GM23338 (cell line): ENCODE results near the gene SUV39H1. TPM values are rescaled to one million over a fixed set of nuclear protein-coding genes. Genes with fewer than 3 reads are reported as not detected.

Experiments
- ATAC-seq: fragments of 200-7000 bp; cut with Tn5 transposase; 3 replicates; pipeline ENCODE4 v1.9.1; 2020
- DNase-seq: peaks from one replicate; pipeline ENCODE4 v3.0.0-alpha.2; 2015; ENCODE audit warnings: low spot score
- H2AFZ ChIP-seq: fragments of 200-600 bp; sonication (generic); 2 replicates; pipeline ENCODE4 v1.8.0; 2016; ENCODE audit warnings: antibody characterized with exemption, mild to moderate bottlenecking, moderate library complexity
- H3F3A ChIP-seq: fragments of 200-600 bp; sonication (generic); replicated peaks from 2 replicates; pipeline ENCODE4 v1.8.0; 2017; ENCODE audit warnings: antibody characterized with exemption, mixed run types, low read depth
- H3K27ac ChIP-seq: fragments of 200-600 bp; sonication (generic); 2 replicates; pipeline ENCODE4 v1.6.1; 2016; ENCODE audit warnings: low read depth
- H3K27me3 ChIP-seq: fragments of 200-600 bp; sonication (generic); 2 replicates; pipeline ENCODE4 v1.8.0; 2016; ENCODE audit warnings: mild to moderate bottlenecking, mixed run types, moderate library complexity; ENCODE audit not compliant: insufficient read depth
- H3K36me3 ChIP-seq: fragments of 200-600 bp; sonication (generic); 2 replicates; pipeline ENCODE4 v1.8.0; 2016; ENCODE audit warnings: mild to moderate bottlenecking; ENCODE audit not compliant: insufficient read depth
- H3K4me1 ChIP-seq: fragments of 200-600 bp; sonication (generic); 2 replicates; pipeline ENCODE4 v1.8.0; 2016; ENCODE audit warnings: mild to moderate bottlenecking, moderate library complexity; ENCODE audit not compliant: insufficient read depth
- H3K4me2 ChIP-seq: fragments of 200-600 bp; sonication (generic); 2 replicates; pipeline ENCODE4 v1.7.1; 2017; ENCODE audit warnings: mixed run types
- H3K4me3 ChIP-seq: fragments of 200-600 bp; sonication (generic); 2 replicates; pipeline ENCODE4 v1.6.1; 2016; ENCODE audit warnings: mixed run types
- H3K79me2 ChIP-seq: fragments of 200-600 bp; sonication (generic); replicated peaks from 2 replicates; pipeline ENCODE4 v1.8.0; 2017; ENCODE audit warnings: mild to moderate bottlenecking; ENCODE audit not compliant: insufficient read depth
- H3K9me2 ChIP-seq: fragments of 200-600 bp; sonication (generic); 2 replicates; pipeline ENCODE4 v1.8.0; 2017; ENCODE audit not compliant: insufficient read depth
- H4K20me1 ChIP-seq: fragments of 200-600 bp; sonication (generic); replicated peaks from 2 replicates; pipeline ENCODE4 v1.8.0; 2017; ENCODE audit warnings: mild to moderate bottlenecking; ENCODE audit not compliant: insufficient read depth
- H3K27ac Mint-ChIP-seq: 2 replicates; pipeline ENCODE4 v1.8.0; 2020; ENCODE audit warnings: inconsistent platforms, mild to moderate bottlenecking, moderate library complexity, mixed read lengths
- H3K27me3 Mint-ChIP-seq: 3 replicates; pipeline ENCODE4 v1.8.0; 2022; ENCODE audit warnings: low read depth, mild to moderate bottlenecking, moderate library complexity, mixed read lengths, inconsistent platforms; ENCODE audit not compliant: insufficient read depth, poor library complexity
- H3K36me3 Mint-ChIP-seq: 3 replicates; pipeline ENCODE4 v1.8.0; 2021; ENCODE audit warnings: low read depth, mild to moderate bottlenecking, inconsistent platforms, moderate library complexity, mixed read lengths
- H3K4me1 Mint-ChIP-seq: 3 replicates; pipeline ENCODE4 v1.8.0; 2020; ENCODE audit warnings: mild to moderate bottlenecking, inconsistent platforms, mixed read lengths
- H3K4me3 Mint-ChIP-seq: 3 replicates; pipeline ENCODE4 v1.8.0; 2021; ENCODE audit warnings: moderate library complexity, mild to moderate bottlenecking, inconsistent platforms, mixed read lengths
- H3K9me3 Mint-ChIP-seq: 3 replicates; pipeline ENCODE4 v1.8.0; 2020; ENCODE audit warnings: moderate library complexity, mild to moderate bottlenecking, inconsistent platforms, mixed read lengths
- CREB1 ChIP-seq: fragments of 250-450 bp; sonication (Bioruptor Pico); IDR thresholded peaks from 2 replicates; pipeline ENCODE4 v1.5.0; 2020; ENCODE audit warnings: low read depth, mild to moderate bottlenecking, moderate library complexity
- EZH2 ChIP-seq: fragments of 200-600 bp; sonication (generic); IDR thresholded peaks from one replicate; pipeline ENCODE4 v1.8.0; 2017; ENCODE audit warnings: antibody characterized with exemption, mild to moderate bottlenecking, low read depth; ENCODE audit not compliant: unreplicated experiment
- EZH2phosphoT487 ChIP-seq: fragments of 200-600 bp; sonication (generic); IDR thresholded peaks from one replicate; pipeline ENCODE4 v1.8.1; 2018; ENCODE audit warnings: antibody characterized with exemption; ENCODE audit not compliant: unreplicated experiment
- JUNB ChIP-seq: IDR thresholded peaks from one replicate; pipeline ENCODE4 v1.6.1; 2016; ENCODE audit warnings: antibody characterized with exemption; ENCODE audit not compliant: unreplicated experiment
- NANOG ChIP-seq: IDR thresholded peaks from 2 replicates; pipeline ENCODE4 v1.6.1; 2016; ENCODE audit warnings: antibody characterized with exemption, borderline replicate concordance
- POLR2AphosphoS5 ChIP-seq: IDR thresholded peaks from 2 replicates; pipeline ENCODE4 v1.6.1; 2016; ENCODE audit warnings: antibody characterized with exemption, low read depth
- STAT1 ChIP-seq: IDR thresholded peaks from one replicate; pipeline ENCODE4 v1.6.1; 2016; ENCODE audit warnings: antibody characterized with exemption; ENCODE audit not compliant: unreplicated experiment
- ZNF114 ChIP-seq: fragments of 250-450 bp; sonication (Bioruptor Pico); IDR thresholded peaks from 2 replicates; pipeline ENCODE4 v1.5.0; 2020; ENCODE audit warnings: mild to moderate bottlenecking, moderate library complexity
- polyA plus RNA-seq: library from polyadenylated mRNA; unstranded; fragments of >200 nt; fragmentation: Nextera tagmentation; extraction: Ambion mirVana; gene quantifications from 2 replicates; pipeline ENCODE4 v1.2.1, GENCODE V29; 2016
- total RNA-seq: library from RNA; depleted of rRNA; stranded (reverse); fragments of >200 nt; shearing (Covaris generic); gene quantifications from 2 replicates; pipeline ENCODE4 v1.2.3, GENCODE V29; 2014
- TF ChIP-seq, protein P1 (sequence below): fragments of 250-450 bp; sonication (Bioruptor Pico); IDR thresholded peaks from 2 replicates; pipeline ENCODE4 v1.5.0; 2020; ENCODE audit warnings: mild to moderate bottlenecking, moderate library complexity
- TF ChIP-seq, protein P2 (sequence below): IDR thresholded peaks from 2 replicates; pipeline ENCODE4 v1.6.1; 2016; ENCODE audit warnings: antibody characterized with exemption
- TF ChIP-seq, protein P3 (sequence below): IDR thresholded peaks from one replicate; pipeline ENCODE4 v1.6.1; 2018; ENCODE audit warnings: antibody characterized with exemption; ENCODE audit not compliant: unreplicated experiment

Gene SUV39H1
- total and polyA plus RNA-seq, 2 experiments from 2014 or later, result 9.5 to 15.2 TPM

- Histone ChIP-seq H3K27me3 (no peaks in the 10 kb centered on the region), H3K27ac (no peak overlapping the region), H2AFZ (no peak overlapping the region), H3K4me3 (no peak overlapping the region), H4K20me1 (no peaks in the 10 kb centered on the region; the same call in 1 of the 2 replicates), H3F3A (no peaks in the 10 kb centered on the region), H3K4me1 (0 out of 2 replicates have a peak, but pooled peaks cover 4% of the 10 kb centered on the region), H3K4me2 (no peak overlapping the region), H3K79me2 (no peaks in the 10 kb centered on the region), H3K36me3 (no peaks in the 10 kb centered on the region), H3K9me2 (no peaks in the 10 kb centered on the region)
- Mint-ChIP-seq H3K4me3 (no peak overlapping the region), H3K27me3 (peaks cover 6% of the 10 kb centered on the region), H3K4me1 (peaks cover 15% of the 10 kb centered on the region), H3K36me3 (peaks cover 61% of the 10 kb centered on the region), H3K27ac (no peak overlapping the region), H3K9me3 (no peaks in the 10 kb centered on the region)
- no peak for ATAC-seq
- TF ChIP-seq NANOG, result no peak
- TF ChIP-seq, protein P1, sequence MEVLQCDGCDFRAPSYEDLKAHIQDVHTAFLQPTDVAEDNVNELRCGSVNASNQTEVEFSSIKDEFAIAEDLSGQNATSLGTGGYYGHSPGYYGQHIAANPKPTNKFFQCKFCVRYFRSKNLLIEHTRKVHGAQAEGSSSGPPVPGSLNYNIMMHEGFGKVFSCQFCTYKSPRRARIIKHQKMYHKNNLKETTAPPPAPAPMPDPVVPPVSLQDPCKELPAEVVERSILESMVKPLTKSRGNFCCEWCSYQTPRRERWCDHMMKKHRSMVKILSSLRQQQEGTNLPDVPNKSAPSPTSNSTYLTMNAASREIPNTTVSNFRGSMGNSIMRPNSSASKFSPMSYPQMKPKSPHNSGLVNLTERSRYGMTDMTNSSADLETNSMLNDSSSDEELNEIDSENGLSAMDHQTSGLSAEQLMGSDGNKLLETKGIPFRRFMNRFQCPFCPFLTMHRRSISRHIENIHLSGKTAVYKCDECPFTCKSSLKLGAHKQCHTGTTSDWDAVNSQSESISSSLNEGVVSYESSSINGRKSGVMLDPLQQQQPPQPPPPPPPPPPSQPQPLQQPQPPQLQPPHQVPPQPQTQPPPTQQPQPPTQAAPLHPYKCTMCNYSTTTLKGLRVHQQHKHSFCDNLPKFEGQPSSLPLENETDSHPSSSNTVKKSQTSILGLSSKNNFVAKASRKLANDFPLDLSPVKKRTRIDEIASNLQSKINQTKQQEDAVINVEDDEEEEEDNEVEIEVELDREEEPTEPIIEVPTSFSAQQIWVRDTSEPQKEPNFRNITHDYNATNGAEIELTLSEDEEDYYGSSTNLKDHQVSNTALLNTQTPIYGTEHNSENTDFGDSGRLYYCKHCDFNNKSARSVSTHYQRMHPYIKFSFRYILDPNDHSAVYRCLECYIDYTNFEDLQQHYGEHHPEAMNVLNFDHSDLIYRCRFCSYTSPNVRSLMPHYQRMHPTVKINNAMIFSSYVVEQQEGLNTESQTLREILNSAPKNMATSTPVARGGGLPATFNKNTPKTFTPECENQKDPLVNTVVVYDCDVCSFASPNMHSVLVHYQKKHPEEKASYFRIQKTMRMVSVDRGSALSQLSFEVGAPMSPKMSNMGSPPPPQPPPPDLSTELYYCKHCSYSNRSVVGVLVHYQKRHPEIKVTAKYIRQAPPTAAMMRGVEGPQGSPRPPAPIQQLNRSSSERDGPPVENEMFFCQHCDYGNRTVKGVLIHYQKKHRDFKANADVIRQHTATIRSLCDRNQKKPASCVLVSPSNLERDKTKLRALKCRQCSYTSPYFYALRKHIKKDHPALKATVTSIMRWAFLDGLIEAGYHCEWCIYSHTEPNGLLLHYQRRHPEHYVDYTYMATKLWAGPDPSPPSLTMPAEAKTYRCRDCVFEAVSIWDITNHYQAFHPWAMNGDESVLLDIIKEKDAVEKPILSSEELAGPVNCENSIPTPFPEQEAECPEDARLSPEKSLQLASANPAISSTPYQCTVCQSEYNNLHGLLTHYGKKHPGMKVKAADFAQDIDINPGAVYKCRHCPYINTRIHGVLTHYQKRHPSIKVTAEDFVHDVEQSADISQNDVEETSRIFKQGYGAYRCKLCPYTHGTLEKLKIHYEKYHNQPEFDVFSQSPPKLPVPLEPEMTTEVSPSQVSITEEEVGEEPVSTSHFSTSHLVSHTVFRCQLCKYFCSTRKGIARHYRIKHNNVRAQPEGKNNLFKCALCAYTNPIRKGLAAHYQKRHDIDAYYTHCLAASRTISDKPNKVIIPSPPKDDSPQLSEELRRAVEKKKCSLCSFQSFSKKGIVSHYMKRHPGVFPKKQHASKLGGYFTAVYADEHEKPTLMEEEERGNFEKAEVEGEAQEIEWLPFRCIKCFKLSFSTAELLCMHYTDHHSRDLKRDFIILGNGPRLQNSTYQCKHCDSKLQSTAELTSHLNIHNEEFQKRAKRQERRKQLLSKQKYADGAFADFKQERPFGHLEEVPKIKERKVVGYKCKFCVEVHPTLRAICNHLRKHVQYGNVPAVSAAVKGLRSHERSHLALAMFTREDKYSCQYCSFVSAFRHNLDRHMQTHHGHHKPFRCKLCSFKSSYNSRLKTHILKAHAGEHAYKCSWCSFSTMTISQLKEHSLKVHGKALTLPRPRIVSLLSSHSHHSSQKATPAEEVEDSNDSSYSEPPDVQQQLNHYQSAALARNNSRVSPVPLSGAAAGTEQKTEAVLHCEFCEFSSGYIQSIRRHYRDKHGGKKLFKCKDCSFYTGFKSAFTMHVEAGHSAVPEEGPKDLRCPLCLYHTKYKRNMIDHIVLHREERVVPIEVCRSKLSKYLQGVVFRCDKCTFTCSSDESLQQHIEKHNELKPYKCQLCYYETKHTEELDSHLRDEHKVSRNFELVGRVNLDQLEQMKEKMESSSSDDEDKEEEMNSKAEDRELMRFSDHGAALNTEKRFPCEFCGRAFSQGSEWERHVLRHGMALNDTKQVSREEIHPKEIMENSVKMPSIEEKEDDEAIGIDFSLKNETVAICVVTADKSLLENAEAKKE, result no peak
- no peak for DNase-seq
Observed at GRCh38 chrX:48703228-48703627, 6.7 kb downstream of the SUV39H1 start.

- no peaks in the 10 kb centered on the region for H3F3A ChIP-seq
- Mint-ChIP-seq H3K4me1 (peaks cover 10% of the 10 kb centered on the region), H3K27ac (no peak overlapping the region), H3K9me3 (no peaks in the 10 kb centered on the region), H3K36me3 (peaks cover 62% of the 10 kb centered on the region), H3K27me3 (peaks cover 8% of the 10 kb centered on the region), H3K4me3 (no peak overlapping the region)
- 0 out of 2 replicates have a peak, but pooled peaks cover 1% of the 10 kb centered on the region for H3K4me1 ChIP-seq
- H4K20me1 ChIP-seq, result no peaks in the 10 kb centered on the region; the same call in 1 of the 2 replicates
- no peak for ATAC-seq
- DNase-seq, result no peak
- no peak overlapping the region for H3K4me3 ChIP-seq
- H2AFZ ChIP-seq, result no peak overlapping the region
- H3K4me2 ChIP-seq, result no peak overlapping the region
- no peak overlapping the region for H3K27ac ChIP-seq
- no peaks in the 10 kb centered on the region for H3K79me2 ChIP-seq
- no peaks in the 10 kb centered on the region for H3K9me2 ChIP-seq
- no peaks in the 10 kb centered on the region for H3K36me3 ChIP-seq
- no peaks in the 10 kb centered on the region for H3K27me3 ChIP-seq
- TF ChIP-seq ZNF114 (CRISPR knock-in tag) (no peak), POLR2AphosphoS5 (no peak), EZH2 (no peak), STAT1 (no peak), CREB1 (CRISPR knock-in tag) (no peak), JUNB (no peak), EZH2phosphoT487 (no peak)
- TF ChIP-seq, protein P2, sequence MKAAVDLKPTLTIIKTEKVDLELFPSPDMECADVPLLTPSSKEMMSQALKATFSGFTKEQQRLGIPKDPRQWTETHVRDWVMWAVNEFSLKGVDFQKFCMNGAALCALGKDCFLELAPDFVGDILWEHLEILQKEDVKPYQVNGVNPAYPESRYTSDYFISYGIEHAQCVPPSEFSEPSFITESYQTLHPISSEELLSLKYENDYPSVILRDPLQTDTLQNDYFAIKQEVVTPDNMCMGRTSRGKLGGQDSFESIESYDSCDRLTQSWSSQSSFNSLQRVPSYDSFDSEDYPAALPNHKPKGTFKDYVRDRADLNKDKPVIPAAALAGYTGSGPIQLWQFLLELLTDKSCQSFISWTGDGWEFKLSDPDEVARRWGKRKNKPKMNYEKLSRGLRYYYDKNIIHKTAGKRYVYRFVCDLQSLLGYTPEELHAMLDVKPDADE, result no peak
- TF ChIP-seq, protein P3, sequence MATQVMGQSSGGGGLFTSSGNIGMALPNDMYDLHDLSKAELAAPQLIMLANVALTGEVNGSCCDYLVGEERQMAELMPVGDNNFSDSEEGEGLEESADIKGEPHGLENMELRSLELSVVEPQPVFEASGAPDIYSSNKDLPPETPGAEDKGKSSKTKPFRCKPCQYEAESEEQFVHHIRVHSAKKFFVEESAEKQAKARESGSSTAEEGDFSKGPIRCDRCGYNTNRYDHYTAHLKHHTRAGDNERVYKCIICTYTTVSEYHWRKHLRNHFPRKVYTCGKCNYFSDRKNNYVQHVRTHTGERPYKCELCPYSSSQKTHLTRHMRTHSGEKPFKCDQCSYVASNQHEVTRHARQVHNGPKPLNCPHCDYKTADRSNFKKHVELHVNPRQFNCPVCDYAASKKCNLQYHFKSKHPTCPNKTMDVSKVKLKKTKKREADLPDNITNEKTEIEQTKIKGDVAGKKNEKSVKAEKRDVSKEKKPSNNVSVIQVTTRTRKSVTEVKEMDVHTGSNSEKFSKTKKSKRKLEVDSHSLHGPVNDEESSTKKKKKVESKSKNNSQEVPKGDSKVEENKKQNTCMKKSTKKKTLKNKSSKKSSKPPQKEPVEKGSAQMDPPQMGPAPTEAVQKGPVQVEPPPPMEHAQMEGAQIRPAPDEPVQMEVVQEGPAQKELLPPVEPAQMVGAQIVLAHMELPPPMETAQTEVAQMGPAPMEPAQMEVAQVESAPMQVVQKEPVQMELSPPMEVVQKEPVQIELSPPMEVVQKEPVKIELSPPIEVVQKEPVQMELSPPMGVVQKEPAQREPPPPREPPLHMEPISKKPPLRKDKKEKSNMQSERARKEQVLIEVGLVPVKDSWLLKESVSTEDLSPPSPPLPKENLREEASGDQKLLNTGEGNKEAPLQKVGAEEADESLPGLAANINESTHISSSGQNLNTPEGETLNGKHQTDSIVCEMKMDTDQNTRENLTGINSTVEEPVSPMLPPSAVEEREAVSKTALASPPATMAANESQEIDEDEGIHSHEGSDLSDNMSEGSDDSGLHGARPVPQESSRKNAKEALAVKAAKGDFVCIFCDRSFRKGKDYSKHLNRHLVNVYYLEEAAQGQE, result no peak
Observed at GRCh38 chrX:48703642-48704481, 7.3 kb downstream of the SUV39H1 start.
